Measurements from ENCODE around the gene LCP1. TPM values are rescaled to one million over a fixed set of nuclear protein-coding genes. Genes with fewer than 3 reads are reported as not detected.

LCP1 gene
- total and polyA plus RNA-seq, 9 of the 15 experiments (the other 6 are each of a cell fraction or from before 2014, with no cell fraction given) = 83.0 to 255 (median 163) TPM

DNA sequence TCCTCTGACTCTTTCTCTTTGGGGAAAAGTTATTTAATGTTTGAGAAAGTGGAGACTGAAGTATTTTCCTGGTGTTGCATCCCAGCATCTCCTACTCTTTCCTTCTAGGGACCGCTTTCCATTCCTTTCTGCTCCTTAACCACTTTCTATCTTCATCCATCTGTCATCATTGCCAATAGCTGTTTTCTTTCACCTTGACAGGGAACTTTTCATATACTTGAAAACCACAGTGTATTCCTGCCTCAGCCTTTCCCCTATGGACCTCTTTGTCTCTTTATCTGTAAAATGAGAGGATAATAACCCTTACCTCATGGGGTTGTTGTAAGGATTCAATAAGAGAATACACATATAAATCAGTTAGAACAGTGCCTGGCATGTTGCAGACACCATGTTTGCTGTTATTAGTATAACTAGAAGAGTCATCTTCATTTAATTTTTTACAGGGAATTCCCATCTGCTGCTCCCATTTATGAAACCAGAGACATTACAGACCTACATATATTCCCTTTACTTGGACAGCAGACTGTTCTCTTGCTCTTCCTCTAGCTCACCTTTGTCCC lies 31.8 kb downstream of the LCP1 start:
- H3K27ac ChIP-seq (ENCODE audit: extremely low read depth, low read depth, low read length) = no peak overlapping the region
- in situ Hi-C loops (cut with MboI) = loop anchor here (10.0 kb wide), 1 partner anchor 145 kb away; no protein-coding TSS in a partner anchor
- H3K79me2 ChIP-seq (ENCODE audit: control insufficient read depth, insufficient read depth, low read length) = no peaks in the 10 kb centered on the region
- no peaks in the 10 kb centered on the region for H3K9me3 ChIP-seq (replicated peaks; ENCODE audit: control insufficient read depth, insufficient read depth, low read depth, low read length)
- TF ChIP-seq L3MBTL2 (IDR thresholded peaks at IDR 0.05) = no peak
- CTCF ChIA-PET (ENCODE audit: low intra/inter-chr PET ratio) = no interaction called here
- no peak for FAIRE-seq
- no peak overlapping the region for H3K4me2 ChIP-seq (ENCODE audit: insufficient read depth, low read length)
- no peak overlapping the region for H3K9ac ChIP-seq (ENCODE audit: insufficient read depth in 1 of 2, low read depth in 2 of 2, low read length in 2 of 2)
- BruUV-seq (replicated peaks) = no TSS peak
- intact Hi-C loops (cut with micrococcal nuclease) = no loop called here
- WGBS (ENCODE audit: insufficient coverage, low coverage, missing lambda C conversion rate) = 92% methylated on average over 1 of the region's 1 CpG
- H3K4me1 ChIP-seq (replicated peaks in 1 of 2; ENCODE audit: control insufficient read depth in 2 of 2, insufficient read depth in 2 of 2, low read length in 2 of 2) = no peaks in the 10 kb centered on the region
- H3K36me3 ChIP-seq (ENCODE audit: control insufficient read depth, insufficient read depth, low read length) = peaks cover 91% of the 10 kb centered on the region
- H3K27me3 ChIP-seq (ENCODE audit: control insufficient read depth in 2 of 2, insufficient read depth in 2 of 2, low read length in 2 of 2) = no peaks in the 10 kb centered on the region
- no peak overlapping the region for H3K4me3 ChIP-seq
- ATAC-seq = no peak
- no peaks in the 10 kb centered on the region for H3K9me1 ChIP-seq (ENCODE audit: control insufficient read depth, insufficient read depth, low read length)
- H4K20me1 ChIP-seq (replicated peaks; ENCODE audit: control insufficient read depth, insufficient read depth, low read length) = no peaks in the 10 kb centered on the region
- no peak for DNase-seq (ENCODE audit: extremely low read depth in 1 of 4, low spot score in 3 of 4)
- POLR2A ChIA-PET = no interaction called here
- no peak overlapping the region for H2AFZ ChIP-seq (ENCODE audit: low read depth, low read length)

DNA sequence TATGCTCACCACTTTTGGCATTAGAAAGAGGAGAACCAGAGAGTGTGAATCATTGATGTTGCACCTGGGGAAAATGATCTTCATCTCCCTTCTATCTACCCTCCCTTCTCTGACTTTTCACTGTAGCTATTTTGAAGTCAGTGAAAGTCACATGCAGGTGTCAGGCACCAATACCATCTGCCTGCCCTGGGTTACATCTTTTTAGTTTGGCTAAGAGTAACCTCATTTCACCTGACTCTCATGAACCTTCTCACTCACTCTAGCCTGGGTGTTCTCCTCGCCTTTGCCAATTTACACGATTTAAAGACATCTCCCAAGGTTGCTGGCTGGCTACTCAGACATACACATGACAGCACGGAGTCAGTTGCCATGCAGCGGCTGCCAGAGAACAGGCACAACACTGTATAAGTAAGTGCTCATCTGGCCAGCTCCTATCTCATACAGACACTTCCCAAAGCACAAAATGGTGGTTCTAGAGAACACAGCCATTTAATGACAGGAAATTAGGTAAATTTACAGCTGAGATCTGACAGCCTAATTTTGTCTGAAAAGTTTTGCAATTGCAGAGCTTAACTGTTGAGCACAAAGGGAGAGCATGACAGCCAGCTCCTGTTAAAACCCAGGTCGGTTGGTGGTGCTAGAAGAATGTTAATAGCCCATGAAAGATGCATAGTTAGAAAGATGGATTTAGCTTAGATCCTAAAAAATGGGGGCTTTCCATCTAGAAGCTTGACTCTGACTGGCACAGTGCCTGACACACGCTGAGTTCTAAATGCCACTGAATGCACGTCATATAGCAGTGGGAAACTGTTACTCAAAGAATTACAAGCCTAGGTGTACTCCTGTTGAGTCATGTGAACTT lies 32.5 kb downstream of the LCP1 start:
- Histone ChIP-seq H3K9me3 (replicated peaks; ENCODE audit: control insufficient read depth, insufficient read depth, low read depth, low read length) (no peaks in the 10 kb centered on the region), H2AFZ (ENCODE audit: low read depth, low read length) (no peak overlapping the region), H3K9me1 (ENCODE audit: control insufficient read depth, insufficient read depth, low read length) (no peaks in the 10 kb centered on the region), H3K4me1 (replicated peaks in 1 of 2; ENCODE audit: control insufficient read depth in 2 of 2, insufficient read depth in 2 of 2, low read length in 2 of 2) (no peaks in the 10 kb centered on the region), H3K9ac (ENCODE audit: insufficient read depth in 1 of 2, low read depth in 2 of 2, low read length in 2 of 2) (no peak overlapping the region), H3K27me3 (ENCODE audit: control insufficient read depth in 2 of 2, insufficient read depth in 2 of 2, low read length in 2 of 2) (no peaks in the 10 kb centered on the region), H3K79me2 (ENCODE audit: control insufficient read depth, insufficient read depth, low read length) (no peaks in the 10 kb centered on the region), H3K27ac (ENCODE audit: extremely low read depth, low read depth, low read length) (no peak overlapping the region), H4K20me1 (replicated peaks; ENCODE audit: control insufficient read depth, insufficient read depth, low read length) (no peaks in the 10 kb centered on the region), H3K36me3 (ENCODE audit: control insufficient read depth, insufficient read depth, low read length) (peaks cover 91% of the 10 kb centered on the region), H3K4me3 (no peak overlapping the region), H3K4me2 (ENCODE audit: insufficient read depth, low read length) (no peak overlapping the region)
- in situ Hi-C loops (cut with MboI) = loop anchor here (10.0 kb wide), 1 partner anchor 145 kb away; no protein-coding TSS in a partner anchor
- CTCF ChIA-PET (ENCODE audit: low intra/inter-chr PET ratio) = no interaction called here
- FAIRE-seq = no peak
- POLR2A ChIA-PET = interaction anchor here (1.1 kb wide), 1 partner anchor 15 kb away, joined by 4 read pairs; no protein-coding TSS in a partner anchor
- no TSS peak for BruUV-seq (replicated peaks)
- DNase-seq (ENCODE audit: extremely low read depth in 1 of 4, low spot score in 3 of 4) = no peak
- 76% methylated on average over 7 of the region's 7 CpGs for WGBS (ENCODE audit: insufficient coverage, low coverage, missing lambda C conversion rate)
- no peak; the same call in 1 of the 3 replicates for ATAC-seq
- intact Hi-C loops (cut with micrococcal nuclease) = no loop called here
- no peak for TF ChIP-seq POLR2A (conservative IDR thresholded peaks at IDR 0.05)
- TF ChIP-seq TAL1 (IDR thresholded peaks at IDR 0.05) = no peak
- no peak for TF ChIP-seq FOXP1 (CRISPR knock-in tag; IDR thresholded peaks at IDR 0.05)
- TF ChIP-seq SNRNP70 (optimal IDR thresholded peaks at IDR 0.05; ENCODE audit: low read depth, low read length) = no peak
- TF ChIP-seq, protein P1, sequence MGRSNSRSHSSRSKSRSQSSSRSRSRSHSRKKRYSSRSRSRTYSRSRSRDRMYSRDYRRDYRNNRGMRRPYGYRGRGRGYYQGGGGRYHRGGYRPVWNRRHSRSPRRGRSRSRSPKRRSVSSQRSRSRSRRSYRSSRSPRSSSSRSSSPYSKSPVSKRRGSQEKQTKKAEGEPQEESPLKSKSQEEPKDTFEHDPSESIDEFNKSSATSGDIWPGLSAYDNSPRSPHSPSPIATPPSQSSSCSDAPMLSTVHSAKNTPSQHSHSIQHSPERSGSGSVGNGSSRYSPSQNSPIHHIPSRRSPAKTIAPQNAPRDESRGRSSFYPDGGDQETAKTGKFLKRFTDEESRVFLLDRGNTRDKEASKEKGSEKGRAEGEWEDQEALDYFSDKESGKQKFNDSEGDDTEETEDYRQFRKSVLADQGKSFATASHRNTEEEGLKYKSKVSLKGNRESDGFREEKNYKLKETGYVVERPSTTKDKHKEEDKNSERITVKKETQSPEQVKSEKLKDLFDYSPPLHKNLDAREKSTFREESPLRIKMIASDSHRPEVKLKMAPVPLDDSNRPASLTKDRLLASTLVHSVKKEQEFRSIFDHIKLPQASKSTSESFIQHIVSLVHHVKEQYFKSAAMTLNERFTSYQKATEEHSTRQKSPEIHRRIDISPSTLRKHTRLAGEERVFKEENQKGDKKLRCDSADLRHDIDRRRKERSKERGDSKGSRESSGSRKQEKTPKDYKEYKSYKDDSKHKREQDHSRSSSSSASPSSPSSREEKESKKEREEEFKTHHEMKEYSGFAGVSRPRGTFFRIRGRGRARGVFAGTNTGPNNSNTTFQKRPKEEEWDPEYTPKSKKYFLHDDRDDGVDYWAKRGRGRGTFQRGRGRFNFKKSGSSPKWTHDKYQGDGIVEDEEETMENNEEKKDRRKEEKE (IDR thresholded peaks at IDR 0.05; ENCODE audit: borderline replicate concordance in 1 of 2, control insufficient read depth in 1 of 2, low read depth in 2 of 2, low read length in 1 of 2) = no peak
- no peak for TF ChIP-seq MCM2 (IDR thresholded peaks at IDR 0.05; ENCODE audit: low read depth)
- TF ChIP-seq ZNF175 (CRISPR knock-in tag; IDR thresholded peaks at IDR 0.05; ENCODE audit: low read depth) = no peak
- no peak for TF ChIP-seq ZNF696 (CRISPR knock-in tag; conservative IDR thresholded peaks at IDR 0.05)
- no peak for TF ChIP-seq RNF2 (IDR thresholded peaks at IDR 0.05)
- no peak for TF ChIP-seq SAFB2 (IDR thresholded peaks at IDR 0.05; ENCODE audit: borderline replicate concordance, low read depth, low read length, severe bottlenecking)
- no peak for TF ChIP-seq MYBL2 (IDR thresholded peaks at IDR 0.05; ENCODE audit: low read depth)
- TF ChIP-seq MYBL2 (CRISPR knock-in tag; IDR thresholded peaks at IDR 0.05; ENCODE audit: borderline replicate concordance) = no peak

Measured in K562 (cell line).